ENCODE data around the gene FOXO1. TPM values are rescaled to one million over a fixed set of nuclear protein-coding genes. Genes with fewer than 3 reads are reported as not detected.
A peak's percentile ranks its signal among the peaks of the same experiment; 100 is the strongest.

Gene FOXO1
- total RNA-seq, 1 experiment from 2014 or later: 37.7 TPM

DNA sequence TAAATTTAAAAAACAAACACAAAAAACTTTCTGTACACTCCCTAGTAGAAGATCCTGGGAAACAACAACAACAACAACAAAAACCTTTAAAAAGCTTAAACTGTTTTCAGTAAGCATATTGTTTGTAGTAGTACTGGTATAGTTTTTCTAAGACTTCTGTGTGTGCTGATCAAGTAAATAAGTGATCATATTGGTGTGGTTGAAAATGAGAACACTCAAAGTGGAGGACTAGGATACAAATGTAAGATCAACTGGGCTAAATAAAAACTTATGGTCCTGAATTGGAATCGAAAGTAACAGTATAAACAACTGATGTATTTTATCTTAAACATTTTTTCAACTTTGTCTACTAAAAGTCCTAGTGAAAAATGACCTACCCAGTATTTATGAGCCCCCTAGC, 135.5 kb downstream of the FOXO1 start:
- no peaks in the 10 kb centered on the region for H3K27me3 Mint-ChIP-seq (ENCODE audit: insufficient read depth, unreplicated experiment)
- no peak for DNase-seq (ENCODE audit: unreplicated experiment)
- H3K27ac Mint-ChIP-seq (ENCODE audit: low read depth, unreplicated experiment): peak overlapping the region; percentile 51
- ChIA-PET CTCF (interaction anchor here (0.6 to 0.7 kb wide), 2 partner anchors 54 to 215 kb away, joined by 3 to 5 read pairs; no protein-coding TSS in a partner anchor), POLR2A (interaction anchor here (0.8 kb wide), 1 partner anchor 10 kb away, joined by 4 read pairs; no protein-coding TSS in a partner anchor)
- BruUV-seq (replicated peaks): no TSS peak
- H3K36me3 Mint-ChIP-seq (ENCODE audit: insufficient read depth, unreplicated experiment): peaks cover 17% of the 10 kb centered on the region
- H3K4me3 Mint-ChIP-seq (ENCODE audit: unreplicated experiment): no peak overlapping the region
- H3K9me3 Mint-ChIP-seq (ENCODE audit: unreplicated experiment): no peaks in the 10 kb centered on the region
- TF ChIP-seq, protein P1, sequence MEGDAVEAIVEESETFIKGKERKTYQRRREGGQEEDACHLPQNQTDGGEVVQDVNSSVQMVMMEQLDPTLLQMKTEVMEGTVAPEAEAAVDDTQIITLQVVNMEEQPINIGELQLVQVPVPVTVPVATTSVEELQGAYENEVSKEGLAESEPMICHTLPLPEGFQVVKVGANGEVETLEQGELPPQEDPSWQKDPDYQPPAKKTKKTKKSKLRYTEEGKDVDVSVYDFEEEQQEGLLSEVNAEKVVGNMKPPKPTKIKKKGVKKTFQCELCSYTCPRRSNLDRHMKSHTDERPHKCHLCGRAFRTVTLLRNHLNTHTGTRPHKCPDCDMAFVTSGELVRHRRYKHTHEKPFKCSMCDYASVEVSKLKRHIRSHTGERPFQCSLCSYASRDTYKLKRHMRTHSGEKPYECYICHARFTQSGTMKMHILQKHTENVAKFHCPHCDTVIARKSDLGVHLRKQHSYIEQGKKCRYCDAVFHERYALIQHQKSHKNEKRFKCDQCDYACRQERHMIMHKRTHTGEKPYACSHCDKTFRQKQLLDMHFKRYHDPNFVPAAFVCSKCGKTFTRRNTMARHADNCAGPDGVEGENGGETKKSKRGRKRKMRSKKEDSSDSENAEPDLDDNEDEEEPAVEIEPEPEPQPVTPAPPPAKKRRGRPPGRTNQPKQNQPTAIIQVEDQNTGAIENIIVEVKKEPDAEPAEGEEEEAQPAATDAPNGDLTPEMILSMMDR (IDR thresholded peaks at IDR 0.05; ENCODE audit: unreplicated experiment): no peak
- intact Hi-C loops (cut with micrococcal nuclease): no loop called here
- no peaks in the 10 kb centered on the region for H3K4me1 Mint-ChIP-seq (ENCODE audit: insufficient read depth, unreplicated experiment)

DNA sequence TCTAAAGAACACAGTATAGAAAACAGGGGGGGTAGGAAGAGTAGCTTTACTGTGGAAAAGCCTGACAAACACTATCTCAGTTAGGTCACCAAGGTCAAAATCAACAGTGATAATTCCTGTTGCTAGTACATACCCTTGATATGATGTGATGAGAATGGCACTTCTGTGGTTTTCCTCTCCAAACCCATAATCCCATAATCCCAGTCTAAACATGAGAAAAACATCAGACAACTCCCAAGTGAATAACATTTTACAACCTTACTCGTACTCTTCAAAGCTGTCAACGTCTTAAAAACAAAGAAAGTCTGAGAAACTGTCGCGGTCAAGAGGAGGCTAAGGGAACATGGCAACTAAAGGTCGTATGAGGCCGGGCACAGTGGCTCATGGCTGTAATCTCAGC, 137.6 kb downstream of the FOXO1 start:
- CTCF ChIA-PET: interaction anchor here (0.7 kb wide), 1 partner anchor 63 kb away, joined by 3 read pairs; no protein-coding TSS in a partner anchor
- no peaks in the 10 kb centered on the region for H3K9me3 Mint-ChIP-seq (ENCODE audit: unreplicated experiment)

DNA sequence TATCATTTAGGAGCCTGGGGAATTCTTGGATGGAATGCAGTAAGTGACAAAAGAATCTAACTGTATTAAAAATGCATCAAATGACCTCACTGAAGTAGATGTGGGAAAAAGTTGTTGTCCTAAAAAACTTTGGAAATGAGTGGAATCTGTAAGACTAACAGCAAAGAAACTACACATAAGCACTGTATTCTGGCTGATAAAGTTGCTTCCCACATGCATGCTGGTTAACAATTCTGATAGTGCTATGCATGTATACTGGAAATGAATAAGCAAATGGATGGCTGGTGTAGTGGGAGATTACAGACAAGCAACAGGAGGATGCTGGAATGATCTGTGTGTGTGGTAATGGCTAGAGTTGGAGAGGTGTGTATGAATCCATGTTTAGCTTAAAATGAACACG, 138.5 kb downstream of the FOXO1 start:
- Mint-ChIP-seq H3K9me3 (ENCODE audit: unreplicated experiment) (no peaks in the 10 kb centered on the region), H3K27me3 (ENCODE audit: insufficient read depth, unreplicated experiment) (no peaks in the 10 kb centered on the region), H3K4me1 (ENCODE audit: insufficient read depth, unreplicated experiment) (no peaks in the 10 kb centered on the region), H3K4me3 (ENCODE audit: unreplicated experiment) (no peak overlapping the region), H3K27ac (ENCODE audit: low read depth, unreplicated experiment) (no peak overlapping the region), H3K36me3 (ENCODE audit: insufficient read depth, unreplicated experiment) (peaks cover 6% of the 10 kb centered on the region)
- no peak for DNase-seq (ENCODE audit: unreplicated experiment)
- CTCF ChIA-PET: interaction anchor here (0.6 kb wide), 1 partner anchor 156 kb away, joined by 3 read pairs; no protein-coding TSS in a partner anchor
- no TSS peak for BruUV-seq (replicated peaks)
- intact Hi-C loops (cut with micrococcal nuclease): no loop called here
- TF ChIP-seq, protein P1 (IDR thresholded peaks at IDR 0.05; ENCODE audit: unreplicated experiment): no peak
- POLR2A ChIA-PET: interaction anchor here (1.2 kb wide), 2 partner anchors 9 to 11 kb away, joined by 3 to 4 read pairs; no protein-coding TSS in a partner anchor

More for the DNA sequence above, 137.6 kb downstream of the FOXO1 start:
- POLR2A ChIA-PET: interaction anchor here (0.6 to 1.2 kb wide), 3 partner anchors 10 to 1792 kb away, joined by 3 read pairs; no protein-coding TSS in a partner anchor
- Mint-ChIP-seq H3K27me3 (ENCODE audit: insufficient read depth, unreplicated experiment) (no peaks in the 10 kb centered on the region), H3K36me3 (ENCODE audit: insufficient read depth, unreplicated experiment) (peaks cover 6% of the 10 kb centered on the region), H3K27ac (ENCODE audit: low read depth, unreplicated experiment) (no peak overlapping the region), H3K4me1 (ENCODE audit: insufficient read depth, unreplicated experiment) (no peaks in the 10 kb centered on the region), H3K4me3 (ENCODE audit: unreplicated experiment) (no peak overlapping the region)
- no peak for DNase-seq (ENCODE audit: unreplicated experiment)
- no TSS peak for BruUV-seq (replicated peaks)
- intact Hi-C loops (cut with micrococcal nuclease): no loop called here
- TF ChIP-seq, protein P1 (IDR thresholded peaks at IDR 0.05; ENCODE audit: unreplicated experiment): no peak

DNA sequence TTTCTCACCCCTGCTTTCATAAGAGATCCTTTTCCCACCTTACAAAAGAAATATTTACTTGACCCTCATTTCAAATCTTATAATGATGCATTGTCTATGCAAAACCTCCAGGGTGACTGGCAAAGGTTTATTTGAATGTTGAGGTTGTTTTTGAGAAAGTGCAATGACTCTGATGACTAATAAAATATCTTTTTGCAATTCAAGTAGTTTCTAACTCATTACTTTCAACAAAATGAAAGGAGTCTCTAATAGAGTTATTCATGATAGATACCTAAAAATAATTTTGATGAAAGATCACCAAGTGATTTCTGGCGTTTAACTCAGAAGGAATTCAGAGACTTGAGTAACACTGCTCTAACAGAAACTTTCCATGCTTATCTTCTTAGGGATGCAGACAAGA, 144.2 kb downstream of the FOXO1 start:
- intact Hi-C loops (cut with micrococcal nuclease): no loop called here
- TF ChIP-seq, protein P1 (IDR thresholded peaks at IDR 0.05; ENCODE audit: unreplicated experiment): no peak
- BruUV-seq (replicated peaks): no TSS peak
- no peaks in the 10 kb centered on the region for H3K9me3 Mint-ChIP-seq (ENCODE audit: unreplicated experiment)
- ChIA-PET CTCF (no interaction called here), POLR2A (no interaction called here)
- peak overlapping the region; percentile 65 for H3K27ac Mint-ChIP-seq (ENCODE audit: low read depth, unreplicated experiment)
- no peak for DNase-seq (ENCODE audit: unreplicated experiment)
- peaks cover 12% of the 10 kb centered on the region for H3K36me3 Mint-ChIP-seq (ENCODE audit: insufficient read depth, unreplicated experiment)
- peaks cover 25% of the 10 kb centered on the region for H3K4me1 Mint-ChIP-seq (ENCODE audit: insufficient read depth, unreplicated experiment)
- H3K4me3 Mint-ChIP-seq (ENCODE audit: unreplicated experiment): no peak overlapping the region
- no peaks in the 10 kb centered on the region for H3K27me3 Mint-ChIP-seq (ENCODE audit: insufficient read depth, unreplicated experiment)
